HG02610 (cell line): ENCODE measurements around the gene NT5C2.
"Not testable (repeated sequence)": the region's sequence is repeated elsewhere in the genome, so short reads cannot be mapped to it uniquely, and the experiment has no call there.

Experiments
- ATAC-seq: cut with Tn5 transposase; IDR thresholded peaks from one replicate; pipeline ENCODE4 v1.9.1; 2021; ENCODE audit warnings: mild to moderate bottlenecking, moderate library complexity; ENCODE audit not compliant: unreplicated experiment

The NT5C2 gene

GRCh38 chr10:103203466-103203865 is 10.4 kb upstream of the NT5C2 start:
- ATAC-seq = no peak

- ATAC-seq = no peak
These were observed 9.2 kb upstream of the NT5C2 start for GRCh38 chr10:103202319-103202718.

- no peak for ATAC-seq
These were observed 6.4 kb upstream of the NT5C2 start for GRCh38 chr10:103199488-103199887.

GRCh38 chr10:103198648-103199047 is 5.6 kb upstream of the NT5C2 start:
- no peak for ATAC-seq

- no peak for ATAC-seq
These were observed 4.8 kb upstream of the NT5C2 start for GRCh38 chr10:103197903-103198302.

GRCh38 chr10:103197174-103197573 is 4.1 kb upstream of the NT5C2 start:
- no peak for ATAC-seq

GRCh38 chr10:103196516-103196915 is 3.4 kb upstream of the NT5C2 start:
- no peak for ATAC-seq

GRCh38 chr10:103193820-103194529 is 903 bp upstream of the NT5C2 start:
- no peak for ATAC-seq

GRCh38 chr10:103192451-103193106 is 493 bp downstream of the NT5C2 start:
- peak; percentile 47 for ATAC-seq

GRCh38 chr10:103192089-103192450 is 1.0 kb downstream of the NT5C2 start:
- no peak for ATAC-seq

GRCh38 chr10:103191198-103191597 is 1.9 kb downstream of the NT5C2 start:
- not testable (repeated sequence) for ATAC-seq

- ATAC-seq = no peak
These were observed 4.2 kb downstream of the NT5C2 start for GRCh38 chr10:103188853-103189252.

- no peak for ATAC-seq
These were observed 6.9 kb downstream of the NT5C2 start for GRCh38 chr10:103186128-103186527.

GRCh38 chr10:103184615-103185014 is 8.5 kb downstream of the NT5C2 start:
- ATAC-seq = no peak

- not testable (repeated sequence) for ATAC-seq
These were observed 9.1 kb downstream of the NT5C2 start for GRCh38 chr10:103183991-103184451.

- peak; percentile 72 for ATAC-seq
These were observed 11.8 kb downstream of the NT5C2 start for GRCh38 chr10:103181244-103181643.

- no peak for ATAC-seq
These were observed 12.6 kb downstream of the NT5C2 start for GRCh38 chr10:103180491-103180890.

GRCh38 chr10:103177123-103177522 is 15.9 kb downstream of the NT5C2 start:
- no peak for ATAC-seq

GRCh38 chr10:103175580-103176285 is 17.3 kb downstream of the NT5C2 start:
- no peak for ATAC-seq

GRCh38 chr10:103174324-103174723 is 18.7 kb downstream of the NT5C2 start:
- ATAC-seq = not testable (repeated sequence)

GRCh38 chr10:103171278-103171677 is 21.8 kb downstream of the NT5C2 start:
- ATAC-seq = no peak

GRCh38 chr10:103168438-103168837 is 24.6 kb downstream of the NT5C2 start:
- ATAC-seq = no peak
